ENCODE measurements around the gene KLHL35.
A peak's percentile ranks its signal among the peaks of the same experiment; 100 is the strongest.

KLHL35 gene, protein sequence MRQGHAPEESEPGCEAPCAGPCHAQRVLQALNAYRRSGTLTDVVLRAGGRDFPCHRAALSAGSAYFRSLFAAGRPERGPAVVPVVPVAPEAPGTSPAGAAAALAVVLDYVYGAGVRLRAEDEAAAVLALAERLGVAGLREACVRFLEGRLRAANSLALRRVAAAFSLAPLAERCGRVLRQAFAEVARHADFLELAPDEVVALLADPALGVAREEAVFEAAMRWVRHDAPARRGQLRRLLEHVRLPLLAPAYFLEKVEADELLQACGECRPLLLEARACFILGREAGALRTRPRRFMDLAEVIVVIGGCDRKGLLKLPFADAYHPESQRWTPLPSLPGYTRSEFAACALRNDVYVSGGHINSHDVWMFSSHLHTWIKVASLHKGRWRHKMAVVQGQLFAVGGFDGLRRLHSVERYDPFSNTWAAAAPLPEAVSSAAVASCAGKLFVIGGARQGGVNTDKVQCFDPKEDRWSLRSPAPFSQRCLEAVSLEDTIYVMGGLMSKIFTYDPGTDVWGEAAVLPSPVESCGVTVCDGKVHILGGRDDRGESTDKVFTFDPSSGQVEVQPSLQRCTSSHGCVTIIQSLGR

DNA sequence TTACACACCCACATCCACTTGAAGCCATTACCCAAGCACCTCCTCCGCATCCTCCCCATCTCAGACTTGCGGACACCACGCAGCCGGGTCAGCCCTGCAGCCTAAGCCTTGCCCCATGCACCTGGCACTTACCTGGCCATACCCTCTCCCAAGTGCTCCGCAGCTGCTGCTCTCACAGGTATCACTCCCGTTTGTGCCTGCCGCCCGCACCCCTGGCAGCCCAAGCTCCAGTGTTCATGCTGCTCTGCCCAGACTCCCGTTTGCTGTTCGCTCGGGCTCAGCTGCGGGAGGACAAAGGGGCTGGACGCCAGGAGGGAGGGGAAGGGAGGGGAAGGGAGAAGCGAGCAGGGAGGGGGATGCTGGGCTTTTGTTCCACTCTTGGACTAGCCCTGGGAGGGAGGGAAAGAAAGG is at the start of gene KLHL35:
TSS of gene KLHL35 (minus strand) at position 293 of the 411 bp plus-strand sequence. CDS start 2,574 bp downstream, outside the sequence.
- peak; percentile 51 for DNase-seq (ENCODE audit: low spot score)

DNA sequence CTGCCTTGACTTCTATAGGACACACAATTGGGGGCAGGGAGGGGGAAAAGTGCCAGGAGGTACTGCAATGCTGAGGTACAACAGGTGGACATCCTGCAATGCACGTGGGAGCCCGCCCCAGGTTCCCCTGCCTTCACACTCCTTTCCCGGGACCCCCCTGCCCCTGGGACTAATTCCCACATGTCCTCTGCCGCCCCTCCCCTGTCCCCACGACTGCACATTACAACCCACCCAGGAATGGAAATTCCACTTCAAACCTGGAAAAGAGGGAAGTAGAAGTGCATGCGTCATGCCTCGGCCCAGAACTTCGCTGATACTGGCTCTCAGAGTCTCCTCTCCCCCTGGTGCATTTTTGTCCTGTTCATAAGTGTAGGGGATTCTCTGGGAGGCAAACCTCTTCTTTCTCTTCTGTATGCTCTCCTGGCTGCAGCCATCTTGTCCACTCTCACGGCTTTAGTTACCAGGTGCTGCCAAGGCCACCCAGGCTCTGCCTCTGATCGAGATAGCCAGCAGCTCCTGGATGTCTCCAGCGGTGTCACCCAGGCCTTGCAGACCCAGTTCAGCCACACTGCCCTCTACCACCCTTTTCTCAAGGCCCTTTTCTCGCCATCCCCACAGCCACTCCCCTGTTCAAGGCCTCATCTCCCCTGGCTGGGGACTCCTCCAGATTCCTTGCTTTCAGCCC is 49.1 kb upstream of the KLHL35 start:
- DNase-seq (ENCODE audit: low spot score): no peak

GRCh38 chr11:75481223-75481921 is 48.4 kb upstream of the KLHL35 start:
- no peak for DNase-seq (ENCODE audit: low spot score)

DNA sequence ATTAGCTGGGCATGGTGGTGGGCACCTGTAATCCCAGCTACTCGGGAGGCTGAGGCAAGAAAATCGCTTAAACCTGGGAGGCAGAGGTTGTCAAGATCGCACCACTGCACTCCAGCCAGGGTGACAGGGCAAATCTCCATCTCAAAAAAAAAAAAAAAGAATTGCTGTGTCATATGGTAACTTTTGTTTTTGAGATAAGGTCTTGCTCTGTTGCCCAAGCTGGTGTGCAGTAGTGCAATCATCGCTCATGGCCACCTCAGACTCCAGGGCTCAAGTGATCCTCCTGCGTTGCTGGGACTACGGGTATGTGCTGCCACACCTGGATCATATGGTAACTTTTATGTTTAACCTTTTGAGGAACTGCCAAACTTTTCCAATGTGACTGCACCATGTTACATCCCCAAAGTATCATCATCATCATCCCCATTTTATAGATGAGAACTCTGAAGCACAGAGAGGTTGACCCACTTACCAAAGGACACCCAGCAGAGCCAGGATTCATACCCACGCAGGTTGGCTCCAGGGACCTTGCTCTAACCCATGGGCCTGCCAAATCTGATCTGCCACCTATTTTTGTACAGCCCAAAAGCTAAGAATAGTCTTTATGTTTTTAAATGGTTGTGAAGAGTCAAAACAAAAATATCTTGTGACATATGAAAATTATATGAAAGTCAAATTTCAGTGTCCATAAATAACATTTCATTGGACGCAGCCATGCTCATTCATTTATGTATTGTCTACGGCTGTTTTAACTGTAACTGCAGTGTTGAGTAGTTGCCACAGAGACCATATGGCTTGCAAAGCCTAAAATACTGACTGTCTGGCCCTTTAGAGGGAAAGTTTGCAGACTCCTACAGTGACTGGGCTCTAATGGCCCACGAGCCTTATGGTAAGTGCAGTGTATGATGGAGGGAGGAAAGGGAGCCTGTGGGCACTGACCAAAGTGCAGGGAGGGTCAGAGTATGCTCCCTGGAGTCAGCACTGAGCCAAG is 47.5 kb upstream of the KLHL35 start:
- no peak for DNase-seq (ENCODE audit: low spot score)

DNA sequence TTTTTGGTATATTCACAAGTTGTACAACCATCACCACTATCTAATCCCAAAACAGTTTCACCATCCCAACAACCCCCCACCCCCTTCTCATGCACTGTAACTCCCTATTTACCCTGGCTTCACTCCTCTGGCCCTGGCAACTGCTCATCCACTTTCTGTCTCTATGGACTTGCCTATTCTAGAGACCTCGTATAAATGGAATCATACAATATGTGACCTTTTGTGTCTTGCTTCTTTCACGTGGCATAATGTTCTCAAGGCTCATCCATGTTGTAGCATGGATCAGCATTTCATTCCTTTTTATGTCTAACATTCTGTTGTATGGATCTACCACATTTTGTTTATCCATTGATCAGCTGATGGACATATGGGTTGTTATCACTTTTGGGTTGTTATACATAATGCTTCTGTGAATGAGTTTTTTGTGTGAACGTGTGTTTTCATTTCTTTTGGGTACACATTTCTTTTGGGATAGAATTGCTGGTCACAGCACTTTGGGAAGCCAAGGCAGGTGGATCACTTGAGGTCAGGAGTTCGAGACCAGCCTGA is 46.7 kb upstream of the KLHL35 start:
- DNase-seq (ENCODE audit: low spot score): no peak

DNA sequence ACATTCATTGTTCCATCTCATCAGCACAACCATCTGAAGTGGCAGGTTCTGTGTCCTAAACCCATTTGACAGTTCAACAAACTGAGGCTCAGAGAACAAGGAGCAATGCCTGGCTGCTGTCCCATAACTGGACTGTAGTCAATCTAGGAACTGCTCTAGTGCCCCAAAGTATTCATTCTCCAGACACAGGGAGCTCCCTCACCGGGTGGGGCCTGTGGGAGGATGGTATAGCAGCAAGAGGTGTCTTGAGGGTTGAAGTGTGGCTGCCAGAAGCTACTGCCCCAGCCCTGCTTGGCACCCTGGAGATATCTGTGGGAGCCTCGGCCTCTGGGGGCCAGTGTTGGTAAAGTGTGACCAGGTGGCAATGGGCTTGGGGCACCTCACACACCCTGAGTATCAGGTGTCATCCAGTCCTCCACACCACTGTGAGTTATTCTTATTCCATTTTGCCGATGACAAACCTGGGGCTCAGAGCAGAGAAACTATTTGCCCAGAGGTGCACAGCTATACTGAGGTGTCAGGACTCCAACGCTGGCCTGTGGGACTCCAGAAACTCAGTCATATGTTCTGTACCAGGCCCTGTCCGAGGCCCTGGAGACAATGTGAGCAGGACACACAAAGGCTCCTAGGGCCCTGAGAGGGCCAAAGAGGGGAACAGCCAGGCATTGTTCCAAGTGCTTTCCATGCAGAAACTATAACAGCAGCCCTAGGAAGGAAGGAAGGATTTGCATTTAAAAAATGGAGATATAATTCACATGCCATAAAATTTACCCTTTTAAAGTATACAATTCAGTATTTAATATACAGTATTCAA is 46.0 kb upstream of the KLHL35 start:
- no peak for DNase-seq (ENCODE audit: low spot score)

GRCh38 chr11:75477614-75477935 is 44.6 kb upstream of the KLHL35 start:
- no peak for DNase-seq (ENCODE audit: low spot score)

DNA sequence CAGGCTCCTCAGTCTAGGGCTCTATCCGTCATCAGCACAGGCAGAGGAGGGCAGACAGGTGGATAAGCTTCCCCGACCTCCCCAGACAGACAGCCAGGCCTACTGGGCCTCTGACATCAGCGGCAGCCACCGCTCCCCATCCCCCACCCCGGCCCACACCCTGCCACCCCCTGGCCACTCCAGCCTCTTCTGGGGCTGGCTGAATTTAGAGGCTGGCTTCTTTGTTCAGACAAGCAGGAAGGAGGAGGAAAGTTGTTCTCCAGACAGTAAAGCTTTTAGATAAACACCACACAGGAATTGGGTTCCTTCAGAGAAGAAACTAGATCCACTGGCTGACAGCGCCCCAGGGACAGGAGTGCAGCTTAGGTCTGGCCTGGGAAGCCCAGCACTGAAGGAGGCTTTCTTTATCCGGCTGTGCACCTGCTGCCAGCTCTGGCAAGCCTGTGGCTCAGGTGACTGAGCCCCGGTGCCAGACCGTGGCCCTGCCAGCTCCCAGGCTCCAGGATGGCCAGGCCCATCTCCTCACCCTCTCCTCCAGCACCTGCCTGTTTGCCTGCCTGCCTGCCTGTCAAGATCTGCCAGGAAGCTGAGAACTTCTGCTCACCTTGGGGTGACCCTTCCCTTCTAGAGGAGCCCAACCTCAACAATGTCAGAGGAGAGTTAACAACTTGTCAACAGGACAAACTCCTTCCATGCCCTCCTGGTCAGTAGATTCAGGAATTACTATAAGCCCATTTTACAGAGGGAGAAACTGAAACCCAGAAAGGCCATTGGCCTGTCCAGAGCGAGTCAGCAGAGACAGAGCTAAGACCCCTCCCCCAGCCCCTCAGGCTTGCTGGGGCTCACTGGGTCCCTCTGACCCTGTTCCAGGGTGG is 44.0 kb upstream of the KLHL35 start:
- DNase-seq (ENCODE audit: low spot score): no peak

- DNase-seq (ENCODE audit: low spot score): no peak
These were observed 43.0 kb upstream of the KLHL35 start for GRCh38 chr11:75475767-75476650.

GRCh38 chr11:75474878-75475766 is 42.1 kb upstream of the KLHL35 start:
- peak; percentile 81 for DNase-seq (ENCODE audit: low spot score)

DNA sequence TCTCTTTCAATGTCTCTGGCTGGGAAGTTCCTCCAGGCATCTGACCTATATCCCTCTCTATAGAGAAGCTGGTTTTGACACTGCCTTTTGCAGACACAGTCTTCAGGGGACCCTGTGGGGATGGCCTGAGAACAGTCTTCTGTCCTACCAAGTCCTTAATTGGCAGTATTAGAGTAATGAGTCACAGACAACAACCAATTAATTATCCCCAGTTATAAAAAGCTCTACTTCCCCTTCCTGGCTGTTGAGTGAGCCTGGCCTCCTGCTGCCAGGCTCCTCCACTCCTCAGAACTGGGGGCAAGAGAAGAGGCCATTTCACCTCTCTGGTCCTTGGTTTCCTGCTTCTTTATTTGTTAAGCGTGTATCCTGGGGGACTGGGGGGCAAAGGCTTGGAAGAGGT is 41.2 kb upstream of the KLHL35 start:
- no peak for DNase-seq (ENCODE audit: low spot score)

- no peak for DNase-seq (ENCODE audit: low spot score)
These were observed 40.7 kb upstream of the KLHL35 start for GRCh38 chr11:75473684-75474083.

GRCh38 chr11:75472081-75472732 is 39.2 kb upstream of the KLHL35 start:
- DNase-seq (ENCODE audit: low spot score): no peak

GRCh38 chr11:75471176-75471973 is 38.4 kb upstream of the KLHL35 start:
- no peak for DNase-seq (ENCODE audit: low spot score)

DNA sequence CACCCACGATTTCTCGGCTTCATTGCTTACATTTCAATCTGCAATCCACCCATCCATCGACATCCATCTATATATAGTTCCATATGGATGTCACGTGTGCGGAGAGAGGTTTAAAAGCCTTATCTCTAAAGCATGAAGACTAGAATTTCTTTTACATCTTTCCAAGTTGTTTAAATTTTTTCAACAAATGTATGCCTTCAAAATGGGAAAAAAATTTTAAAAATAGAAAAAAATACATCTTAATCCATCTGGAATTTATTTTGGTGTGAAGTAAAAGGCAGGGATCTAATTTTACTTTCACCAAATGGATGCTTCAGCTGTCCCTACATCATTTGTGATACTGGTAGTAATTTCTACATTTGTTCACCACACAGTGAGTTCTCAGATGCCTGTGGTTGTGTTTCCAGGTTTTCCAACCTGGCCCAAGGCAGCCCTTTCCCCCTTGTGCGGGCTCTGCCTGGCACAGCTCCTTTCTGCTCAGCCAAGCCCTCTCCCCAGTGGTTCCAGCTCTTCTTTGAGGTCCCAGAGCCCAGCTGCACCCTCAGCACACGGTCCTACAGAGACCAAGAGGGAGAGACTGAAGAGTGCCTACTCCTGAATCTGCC is 37.6 kb upstream of the KLHL35 start:
- no peak for DNase-seq (ENCODE audit: low spot score)

Measured in iPS-NIHi11 (cell line).